D721Med (cell line): ENCODE data around the gene CDYL.

Source experiments
- DNase-seq: peaks from one replicate; pipeline ENCODE4 v3.0.0; 2011; ENCODE audit warnings: low spot score; ENCODE audit not compliant: insufficient read length
- FAIRE-seq: peaks from 2 replicates; lab custom pipeline; 2011; peaks lifted over from hg19 to GRCh38; lab: Jason Lieb, UNC
- CTCF ChIP-seq: IDR thresholded peaks from 2 replicates; pipeline ENCODE4 v1.5.1; 2012; ENCODE audit warnings: mild to moderate bottlenecking, control low read depth; ENCODE audit not compliant: insufficient read depth; ENCODE audit errors: missing control alignments

Gene CDYL

GRCh38 chr6:4906293-4907276 lies 130.4 kb downstream of the CDYL start:
- no peak for DNase-seq
- no peak for FAIRE-seq
- no peak for TF ChIP-seq CTCF

GRCh38 chr6:4907602-4908001 lies 131.4 kb downstream of the CDYL start:
- no peak for DNase-seq
- FAIRE-seq = no peak
- TF ChIP-seq CTCF = no peak

GRCh38 chr6:4908062-4908461 lies 131.9 kb downstream of the CDYL start:
- DNase-seq (no peak), FAIRE-seq (no peak)
- TF ChIP-seq CTCF = no peak

- no peak for TF ChIP-seq CTCF
- FAIRE-seq (no peak), DNase-seq (no peak)
Measured at GRCh38 chr6:4909063-4909706, 133.0 kb downstream of the CDYL start.

- DNase-seq (no peak), FAIRE-seq (no peak)
- no peak for TF ChIP-seq CTCF
Measured at GRCh38 chr6:4910037-4910760, 134.0 kb downstream of the CDYL start.

- DNase-seq (no peak), FAIRE-seq (no peak)
- TF ChIP-seq CTCF = no peak
Measured at GRCh38 chr6:4912559-4912958, 136.4 kb downstream of the CDYL start.
